Tibial nerve (tissue), 4 donors: Measurements from ENCODE around the gene ANKMY1. TPM values are rescaled to one million over a fixed set of nuclear protein-coding genes. Genes with fewer than 3 reads are reported as not detected.
A peak's percentile ranks its signal among the peaks of the same experiment; 100 is the strongest.

Experiments
- DNase-seq, 2 donors: peaks; one replicate each; pipeline ENCODE4 v3.0.0-alpha.2; 2019; ENCODE audit warnings: low spot score in 2 of 2
- H3K27ac ChIP-seq, 4 donors: fragments of 200-600 bp; sonication (generic) in 3 of 4; one replicate each; pipeline ENCODE4 v1.5.1; 2017 to 2019; ENCODE audit warnings: mild to moderate bottlenecking in 1 of 4
- H3K27me3 ChIP-seq, 2 donors: fragments of 200-600 bp; sonication (generic) in 1 of 2; one replicate each; pipeline versions ENCODE4 v1.5.1 to v1.6.0; 2017 to 2019
- H3K36me3 ChIP-seq, 3 donors: fragments of 200-600 bp; sonication (generic); one replicate each; pipeline ENCODE4 v1.5.1; 2018 to 2019
- H3K4me1 ChIP-seq, 4 donors: fragments of 200-600 bp; sonication (generic) in 3 of 4; one replicate each; pipeline ENCODE4 v1.5.1; 2017 to 2019
- H3K4me3 ChIP-seq, 4 donors: fragments of 200-600 bp; sonication (generic) in 3 of 4; one replicate each; pipeline ENCODE4 v1.5.1; 2017 to 2019; ENCODE audit warnings: mild to moderate bottlenecking in 1 of 4, moderate library complexity in 1 of 4
- H3K9me3 ChIP-seq, 4 donors: fragments of 200-600 bp; sonication (generic) in 3 of 4; one replicate each; pipeline ENCODE4 v1.5.1; 2017 to 2019
- EP300 ChIP-seq, 2 donors: sonication (generic); formaldehyde crosslinking; IDR thresholded peaks; one replicate each; pipeline ENCODE4 v1.6.1; 2017; ENCODE audit warnings: antibody characterized with exemption in 2 of 2, mild to moderate bottlenecking in 1 of 2
- POLR2A ChIP-seq, 2 donors: fragments of 450-650 bp; IDR thresholded peaks; one replicate each; pipeline ENCODE4 v1.6.1; 2017; ENCODE audit warnings: antibody characterized with exemption in 2 of 2, mild to moderate bottlenecking in 2 of 2, moderate library complexity in 2 of 2
- WGBS, 2 donors: methylation state at CpG; one replicate each; pipeline ENCODE4 v1.1.5; 2018; 5-methylcytosine and 5-hydroxymethylcytosine counted together
- total RNA-seq, 4 donors: library from RNA; depleted of rRNA; stranded (reverse); fragments of >200 nt; gene quantifications; one replicate each; pipeline ENCODE4 v1.1.0, GENCODE V29; 2016
- TF ChIP-seq, protein P1 (sequence below), 5 experiments: fragments of 200-600 bp in 3 of 5; fragments of 450-650 bp in 2 of 5; sonication (generic) in 3 of 5; IDR thresholded peaks; one replicate each; pipeline ENCODE4 v1.5.1; 2016 to 2019; ENCODE audit warnings: antibody characterized with exemption in 5 of 5, mild to moderate bottlenecking in 3 of 5, moderate library complexity in 2 of 5

The ANKMY1 gene
- total RNA-seq, 4 donors from 2014 or later = 14.2 to 24.0 (median 21.4) TPM

DNA sequence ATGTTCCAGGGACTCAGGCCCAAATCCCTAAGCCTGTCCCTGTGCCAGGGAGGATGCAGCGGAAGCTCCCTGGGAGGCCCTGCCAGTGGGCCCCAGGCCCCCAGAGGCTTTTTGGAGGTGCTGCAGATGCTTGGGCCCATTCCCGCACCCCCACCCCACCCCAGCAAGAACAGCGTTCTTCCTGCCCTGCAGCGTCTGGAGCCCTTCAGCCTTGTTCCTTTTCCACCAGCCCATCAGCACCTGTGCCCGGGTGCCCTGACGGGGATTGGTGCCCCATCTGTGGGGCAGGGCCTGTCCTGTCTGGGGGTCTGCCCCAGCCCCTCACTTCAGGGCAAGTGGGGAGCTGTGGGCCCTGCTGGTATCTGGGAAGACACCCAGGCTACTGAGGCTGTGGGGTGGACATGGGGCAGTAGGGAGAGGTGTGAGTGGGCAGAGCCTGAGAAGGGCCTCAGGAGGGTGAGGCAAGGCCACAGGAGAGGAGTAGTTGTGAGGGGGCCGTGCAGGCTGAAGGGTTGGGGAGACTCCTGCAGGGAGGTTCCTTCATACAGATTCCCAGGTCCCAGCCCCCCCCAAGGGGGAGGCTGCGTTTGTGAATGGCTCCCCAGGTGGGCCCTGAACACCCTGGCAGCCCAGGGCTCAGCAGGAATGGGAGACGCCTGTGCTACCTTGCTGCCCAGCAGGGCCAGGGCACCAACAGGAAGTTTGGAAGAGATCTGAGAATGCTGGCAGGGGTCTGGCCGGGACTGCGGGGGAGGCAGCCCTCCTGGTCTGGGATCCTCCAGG lies 12.9 kb upstream of the ANKMY1 start:
- TF ChIP-seq, protein P1, sequence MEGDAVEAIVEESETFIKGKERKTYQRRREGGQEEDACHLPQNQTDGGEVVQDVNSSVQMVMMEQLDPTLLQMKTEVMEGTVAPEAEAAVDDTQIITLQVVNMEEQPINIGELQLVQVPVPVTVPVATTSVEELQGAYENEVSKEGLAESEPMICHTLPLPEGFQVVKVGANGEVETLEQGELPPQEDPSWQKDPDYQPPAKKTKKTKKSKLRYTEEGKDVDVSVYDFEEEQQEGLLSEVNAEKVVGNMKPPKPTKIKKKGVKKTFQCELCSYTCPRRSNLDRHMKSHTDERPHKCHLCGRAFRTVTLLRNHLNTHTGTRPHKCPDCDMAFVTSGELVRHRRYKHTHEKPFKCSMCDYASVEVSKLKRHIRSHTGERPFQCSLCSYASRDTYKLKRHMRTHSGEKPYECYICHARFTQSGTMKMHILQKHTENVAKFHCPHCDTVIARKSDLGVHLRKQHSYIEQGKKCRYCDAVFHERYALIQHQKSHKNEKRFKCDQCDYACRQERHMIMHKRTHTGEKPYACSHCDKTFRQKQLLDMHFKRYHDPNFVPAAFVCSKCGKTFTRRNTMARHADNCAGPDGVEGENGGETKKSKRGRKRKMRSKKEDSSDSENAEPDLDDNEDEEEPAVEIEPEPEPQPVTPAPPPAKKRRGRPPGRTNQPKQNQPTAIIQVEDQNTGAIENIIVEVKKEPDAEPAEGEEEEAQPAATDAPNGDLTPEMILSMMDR (IDR thresholded peaks at IDR 0.05) = no peak
- TF ChIP-seq EP300 (IDR thresholded peaks at IDR 0.05) (no peak), POLR2A (IDR thresholded peaks at IDR 0.05) (no peak)
- 81 to 84% methylated on average over 7 to 11 of the region's 11 CpGs for whole genome bisulfite sequencing, 2 donors
- H3K27me3 ChIP-seq = no peaks in the 10 kb centered on the region
- H3K4me3 ChIP-seq = no peak overlapping the region
- peak in 1 of 2 donors; percentile 10 for DNase-seq
- H3K4me1 ChIP-seq = peaks cover 5 to 64% (median 35%) of the 10 kb centered on the region in 4 donors
- no peaks in the 10 kb centered on the region for H3K9me3 ChIP-seq
- peaks cover 0 to 55% (median 6%) of the 10 kb centered on the region in 3 donors for H3K36me3 ChIP-seq
- peak overlapping the region in 2 of 4 donors; percentile 34 to 90 for H3K27ac ChIP-seq

DNA sequence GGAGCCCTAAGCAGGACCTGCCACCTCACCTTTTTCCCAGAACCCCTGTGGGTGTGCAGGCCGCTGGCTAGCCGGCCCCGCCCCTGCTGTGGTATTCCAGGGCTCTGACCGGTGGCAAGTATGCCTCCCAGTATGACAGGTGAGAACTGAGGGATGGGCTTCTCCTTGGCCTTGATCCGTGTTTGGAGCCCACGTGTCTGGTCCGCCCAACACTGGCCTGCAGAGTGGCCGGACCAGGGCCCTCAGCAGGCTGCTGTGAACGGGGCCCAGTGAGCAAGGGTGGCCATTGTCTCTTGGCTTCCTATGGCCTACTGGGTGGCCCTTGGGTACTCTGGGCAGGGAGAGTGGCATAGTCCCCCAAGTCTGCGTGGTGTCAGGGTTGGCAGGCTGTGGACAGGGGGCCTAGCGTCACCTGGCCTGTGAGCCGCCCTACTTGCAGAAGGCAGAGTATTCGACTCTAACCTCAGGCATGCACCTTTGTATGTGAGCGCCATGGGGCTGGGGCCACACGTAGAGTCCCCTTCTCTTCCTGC lies 12.3 kb upstream of the ANKMY1 start:
- DNase-seq = peak in 1 of 2 donors; percentile 10
- H3K36me3 ChIP-seq = peaks cover 0 to 49% (median under 1%) of the 10 kb centered on the region in 3 donors
- peak overlapping the region in 1 of 4 donors; percentile 90 for H3K27ac ChIP-seq
- no peaks in the 10 kb centered on the region for H3K9me3 ChIP-seq
- peak overlapping the region in 1 of 4 donors; percentile 93 for H3K4me3 ChIP-seq
- WGBS, 2 donors = 92 to 93% methylated on average over 11 to 15 of the region's 15 CpGs
- no peaks in the 10 kb centered on the region for H3K27me3 ChIP-seq
- no peak for TF ChIP-seq EP300 (IDR thresholded peaks at IDR 0.05)
- TF ChIP-seq POLR2A (IDR thresholded peaks at IDR 0.05) = no peak
- TF ChIP-seq, protein P1 (IDR thresholded peaks at IDR 0.05) = no peak
- H3K4me1 ChIP-seq = peaks cover 5 to 70% (median 40%) of the 10 kb centered on the region in 4 donors

DNA sequence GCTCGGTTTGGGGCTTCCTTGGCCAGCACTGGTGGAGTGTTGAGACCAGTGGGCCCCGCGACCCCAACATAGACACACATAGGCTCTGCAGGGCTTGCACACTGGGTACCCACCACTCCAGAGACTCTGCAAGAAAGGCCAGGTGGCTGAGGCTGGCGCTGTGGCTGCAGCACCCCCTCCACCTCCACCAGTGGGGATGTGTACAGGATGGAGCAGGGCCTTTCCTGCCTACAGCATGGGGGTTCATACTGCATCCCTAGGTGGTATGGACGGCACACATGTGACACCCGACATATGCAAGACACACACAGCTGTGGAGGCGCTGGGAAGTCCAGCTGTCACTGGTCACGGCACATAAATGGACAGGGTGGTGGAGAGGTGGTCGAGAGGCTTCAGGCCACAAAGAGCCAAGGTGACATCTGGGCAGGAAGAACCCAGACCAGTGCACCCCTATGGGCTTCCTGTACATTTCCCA lies 11.8 kb upstream of the ANKMY1 start:
- Histone ChIP-seq H3K9me3 (no peaks in the 10 kb centered on the region), H3K27me3 (no peaks in the 10 kb centered on the region), H3K27ac (peak overlapping the region in 3 of 4 donors; percentile 78 to 90 (median 80)), H3K4me1 (peaks cover 5 to 75% (median 43%) of the 10 kb centered on the region in 4 donors), H3K36me3 (peaks cover 0 to 44% (median 0%) of the 10 kb centered on the region in 3 donors), H3K4me3 (peak overlapping the region; percentile 66 to 93 (median 80))
- TF ChIP-seq, protein P1 (IDR thresholded peaks at IDR 0.05) = no peak
- TF ChIP-seq POLR2A (IDR thresholded peaks at IDR 0.05) (no peak), EP300 (IDR thresholded peaks at IDR 0.05) (no peak)
- no peak for DNase-seq
- WGBS, 2 donors = 78 to 79% methylated on average over 8 to 9 of the region's 9 CpGs

DNA sequence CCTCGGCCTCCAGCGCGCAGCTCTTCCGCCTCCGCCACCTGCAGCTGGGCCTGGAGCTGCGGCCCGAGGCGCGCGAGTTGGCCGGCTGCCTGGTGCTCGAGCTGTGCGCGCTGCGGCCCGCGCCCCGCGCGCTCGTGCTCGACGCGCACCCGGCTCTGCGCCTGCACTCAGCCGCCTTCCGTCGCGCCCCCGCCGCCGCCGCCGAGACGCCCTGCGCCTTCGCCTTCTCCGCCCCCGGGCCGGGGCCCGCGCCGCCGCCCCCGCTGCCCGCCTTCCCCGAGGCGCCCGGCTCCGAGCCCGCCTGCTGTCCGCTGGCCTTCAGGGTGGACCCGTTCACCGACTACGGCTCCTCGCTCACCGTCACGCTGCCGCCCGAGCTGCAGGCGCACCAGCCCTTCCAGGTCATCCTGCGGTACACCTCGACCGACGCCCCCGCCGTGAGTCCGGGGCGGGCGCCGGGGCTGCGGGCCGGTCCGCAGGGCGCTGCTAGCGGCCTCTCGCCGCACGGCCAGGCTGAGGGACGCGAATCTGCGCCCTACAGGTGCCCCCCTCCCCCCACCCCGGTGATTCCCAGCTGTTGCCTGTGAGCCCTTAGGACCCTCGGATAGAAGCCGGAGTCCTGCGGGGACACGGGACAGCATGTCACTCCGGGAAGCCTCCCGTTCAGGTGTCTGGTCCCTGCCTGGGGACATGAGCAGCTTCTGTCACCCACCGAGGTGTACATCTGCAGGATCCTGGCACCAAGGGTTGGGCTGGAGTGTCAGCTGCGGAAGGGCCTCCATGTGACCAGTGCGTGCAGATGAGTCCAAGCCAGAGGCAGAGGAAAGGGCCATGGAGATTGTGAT lies 11.1 kb upstream of the ANKMY1 start:
- Histone ChIP-seq H3K4me3 (peak overlapping the region; percentile 66 to 93 (median 80)), H3K27ac (peak overlapping the region; percentile 50 to 90 (median 79)), H3K36me3 (peaks cover 0 to 37% (median 0%) of the 10 kb centered on the region in 3 donors), H3K27me3 (no peaks in the 10 kb centered on the region), H3K4me1 (peaks cover 5 to 82% (median 44%) of the 10 kb centered on the region in 4 donors), H3K9me3 (no peaks in the 10 kb centered on the region)
- DNase-seq = peak in 1 of 2 donors; percentile 32
- 2 to 8% methylated on average over 5 to 18 of the region's 93 CpGs for WGBS, 2 donors
- TF ChIP-seq POLR2A (IDR thresholded peaks at IDR 0.05) = no peak
- TF ChIP-seq, protein P1 (IDR thresholded peaks at IDR 0.05) = peak in 1 of 5 experiments; percentile 10
- no peak for TF ChIP-seq EP300 (IDR thresholded peaks at IDR 0.05)
